ENCODE measurements around the gene PDGFA. TPM values are rescaled to one million over a fixed set of nuclear protein-coding genes. Genes with fewer than 3 reads are reported as not detected.

Gene PDGFA
- total RNA-seq, 4 donors from 2014 or later = 20.9 to 35.1 (median 33.6) TPM

- DNase-seq = no peak
- Histone ChIP-seq H3K9me3 (no peaks in the 10 kb centered on the region), H3K4me3 (no peak overlapping the region), H3K27me3 (no peaks in the 10 kb centered on the region), H3K36me3 (no peaks in the 10 kb centered on the region), H3K27ac (no peak overlapping the region), H3K4me1 (no peaks in the 10 kb centered on the region)
- intact Hi-C loops (cut with DNase I; ENCODE audit: low total_unique reads) = no loop called here
- TF ChIP-seq POLR2A (IDR thresholded peaks at IDR 0.05) (no peak), CTCF (IDR thresholded peaks at IDR 0.05) (no peak)
These were observed 44.7 kb upstream of the PDGFA start for GRCh38 chr7:564176-564865.

- intact Hi-C loops (cut with DNase I; ENCODE audit: low total_unique reads) = no loop called here
- Histone ChIP-seq H3K36me3 (no peaks in the 10 kb centered on the region), H3K4me1 (no peaks in the 10 kb centered on the region), H3K27ac (no peak overlapping the region), H3K9me3 (no peaks in the 10 kb centered on the region), H3K27me3 (no peaks in the 10 kb centered on the region), H3K4me3 (no peak overlapping the region)
- TF ChIP-seq CTCF (IDR thresholded peaks at IDR 0.05) (no peak), POLR2A (IDR thresholded peaks at IDR 0.05) (no peak)
- no peak for DNase-seq
These were observed 44.1 kb upstream of the PDGFA start for GRCh38 chr7:563629-564170.

- no peak for DNase-seq
- H3K4me3 ChIP-seq = no peak overlapping the region
- H3K9me3 ChIP-seq = no peaks in the 10 kb centered on the region
- intact Hi-C loops (cut with DNase I; ENCODE audit: low total_unique reads) = no loop called here
- no peaks in the 10 kb centered on the region for H3K4me1 ChIP-seq
- H3K27me3 ChIP-seq = no peaks in the 10 kb centered on the region
- H3K36me3 ChIP-seq = no peaks in the 10 kb centered on the region
- no peak overlapping the region for H3K27ac ChIP-seq
- no peak for TF ChIP-seq CTCF (IDR thresholded peaks at IDR 0.05)
- no peak for TF ChIP-seq POLR2A (IDR thresholded peaks at IDR 0.05)
These were observed 43.4 kb upstream of the PDGFA start for GRCh38 chr7:562789-563628.

- no peak for DNase-seq
- TF ChIP-seq POLR2A (IDR thresholded peaks at IDR 0.05) = no peak
- no peak for TF ChIP-seq CTCF (IDR thresholded peaks at IDR 0.05)
- H3K9me3 ChIP-seq = no peaks in the 10 kb centered on the region
- no peaks in the 10 kb centered on the region for H3K36me3 ChIP-seq
- H3K4me1 ChIP-seq = no peaks in the 10 kb centered on the region
- H3K27ac ChIP-seq = no peak overlapping the region
- no peaks in the 10 kb centered on the region for H3K27me3 ChIP-seq
- intact Hi-C loops (cut with DNase I; ENCODE audit: low total_unique reads) = no loop called here
- H3K4me3 ChIP-seq = no peak overlapping the region
These were observed 42.7 kb upstream of the PDGFA start for GRCh38 chr7:562374-562675.
